ENCODE data around the gene PLA2G2E. TPM values are rescaled to one million over a fixed set of nuclear protein-coding genes. Genes with fewer than 3 reads are reported as not detected.

PLA2G2E gene
- total RNA-seq, 2 donors from 2014 or later = not detected

DNA sequence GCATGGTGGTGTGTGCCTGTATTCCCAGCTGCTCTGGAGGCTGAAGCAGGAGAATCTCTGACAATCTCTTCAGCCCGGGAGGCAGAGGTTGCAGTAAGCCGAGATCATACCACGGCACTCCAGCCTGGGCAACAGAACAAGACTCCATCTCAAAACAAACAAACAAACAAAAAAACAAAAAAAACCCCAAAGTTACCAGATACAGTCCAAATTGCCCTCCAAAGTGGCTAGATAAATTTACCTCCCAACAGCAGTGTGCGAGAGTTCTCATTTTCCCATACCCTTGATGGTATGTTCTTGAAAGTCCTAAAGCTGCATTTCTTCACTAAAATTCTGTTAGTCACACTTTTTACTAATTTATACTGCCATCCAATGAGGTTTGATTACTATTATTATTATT, 44.2 kb downstream of the PLA2G2E start:
- no peak overlapping the region for H3K9ac ChIP-seq (ENCODE audit: low read depth in 2 of 2, low read length in 2 of 2)
- no peaks in the 10 kb centered on the region for H3K36me3 ChIP-seq
- intact Hi-C loops (cut with DNase I) = no loop called here
- no peaks in the 10 kb centered on the region for H3K4me1 ChIP-seq
- no peak overlapping the region for H3K4me3 ChIP-seq
- H3K9me3 ChIP-seq = no peaks in the 10 kb centered on the region
- no peaks in the 10 kb centered on the region for H3K27me3 ChIP-seq
- DNase-seq = no peak
- H3K27ac ChIP-seq = no peak overlapping the region
- TF ChIP-seq, protein P1, sequence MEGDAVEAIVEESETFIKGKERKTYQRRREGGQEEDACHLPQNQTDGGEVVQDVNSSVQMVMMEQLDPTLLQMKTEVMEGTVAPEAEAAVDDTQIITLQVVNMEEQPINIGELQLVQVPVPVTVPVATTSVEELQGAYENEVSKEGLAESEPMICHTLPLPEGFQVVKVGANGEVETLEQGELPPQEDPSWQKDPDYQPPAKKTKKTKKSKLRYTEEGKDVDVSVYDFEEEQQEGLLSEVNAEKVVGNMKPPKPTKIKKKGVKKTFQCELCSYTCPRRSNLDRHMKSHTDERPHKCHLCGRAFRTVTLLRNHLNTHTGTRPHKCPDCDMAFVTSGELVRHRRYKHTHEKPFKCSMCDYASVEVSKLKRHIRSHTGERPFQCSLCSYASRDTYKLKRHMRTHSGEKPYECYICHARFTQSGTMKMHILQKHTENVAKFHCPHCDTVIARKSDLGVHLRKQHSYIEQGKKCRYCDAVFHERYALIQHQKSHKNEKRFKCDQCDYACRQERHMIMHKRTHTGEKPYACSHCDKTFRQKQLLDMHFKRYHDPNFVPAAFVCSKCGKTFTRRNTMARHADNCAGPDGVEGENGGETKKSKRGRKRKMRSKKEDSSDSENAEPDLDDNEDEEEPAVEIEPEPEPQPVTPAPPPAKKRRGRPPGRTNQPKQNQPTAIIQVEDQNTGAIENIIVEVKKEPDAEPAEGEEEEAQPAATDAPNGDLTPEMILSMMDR (IDR thresholded peaks at IDR 0.05) = no peak

- Histone ChIP-seq H3K36me3 (no peaks in the 10 kb centered on the region), H3K9ac (ENCODE audit: low read depth in 2 of 2, low read length in 2 of 2) (peak overlapping the region in 1 of 2 donors; percentile 35), H3K27ac (peak overlapping the region; percentile 57), H3K27me3 (no peaks in the 10 kb centered on the region), H3K4me1 (no peaks in the 10 kb centered on the region), H3K9me3 (no peaks in the 10 kb centered on the region), H3K4me3 (no peak overlapping the region)
- DNase-seq = peak; percentile 63
- intact Hi-C loops (cut with DNase I) = no loop called here
- TF ChIP-seq, protein P1 (IDR thresholded peaks at IDR 0.05) = no peak
Observed at GRCh38 chr1:19878637-19878985, 44.8 kb downstream of the PLA2G2E start.

DNA sequence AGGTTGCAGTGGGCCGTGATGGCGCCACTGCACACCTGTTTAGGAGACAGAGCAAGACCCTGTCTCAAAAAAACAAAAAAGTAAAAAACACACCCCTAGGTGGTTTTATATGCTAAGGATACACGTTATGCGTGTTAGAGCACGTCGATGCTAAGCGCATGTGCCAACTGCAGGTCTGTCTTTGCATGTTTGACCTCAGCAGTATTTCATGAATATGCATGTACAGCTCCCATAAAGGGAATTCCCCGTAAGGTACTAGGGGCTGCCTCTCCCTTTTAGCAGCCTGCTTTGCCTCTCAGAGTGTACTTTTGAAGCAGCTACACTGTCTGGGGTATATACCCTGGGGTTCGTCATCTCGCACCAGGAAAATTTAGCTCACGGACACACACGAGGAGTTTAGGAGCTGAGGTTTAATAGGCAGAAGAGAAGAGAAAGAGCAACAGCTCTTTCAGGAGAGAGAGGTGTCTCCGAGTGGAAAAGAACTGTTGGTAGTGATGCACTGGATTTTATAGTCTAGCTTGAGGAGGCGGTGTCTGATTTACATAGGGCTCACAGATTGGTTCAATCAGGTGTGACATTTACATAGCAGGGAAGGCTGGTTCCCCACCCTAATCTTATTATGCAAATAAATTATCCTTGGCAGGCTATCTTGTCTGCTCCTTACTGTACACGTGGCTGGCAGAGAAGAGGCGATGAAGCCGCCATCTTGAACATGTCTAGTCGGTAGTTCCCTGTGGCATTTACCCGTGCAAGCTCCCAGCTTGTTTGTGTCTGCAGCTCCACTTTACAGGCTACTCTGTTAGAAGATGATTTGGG, 45.4 kb downstream of the PLA2G2E start:
- TF ChIP-seq, protein P1 (IDR thresholded peaks at IDR 0.05) = no peak
- Histone ChIP-seq H3K36me3 (no peaks in the 10 kb centered on the region), H3K27me3 (no peaks in the 10 kb centered on the region), H3K4me3 (no peak overlapping the region), H3K4me1 (no peaks in the 10 kb centered on the region), H3K27ac (peak overlapping the region; percentile 57), H3K9me3 (no peaks in the 10 kb centered on the region), H3K9ac (ENCODE audit: low read depth in 2 of 2, low read length in 2 of 2) (no peak overlapping the region)
- intact Hi-C loops (cut with DNase I) = no loop called here
- DNase-seq = peak; percentile 52

GRCh38 chr1:19877181-19877750, 46.2 kb downstream of the PLA2G2E start:
- no peaks in the 10 kb centered on the region for H3K27me3 ChIP-seq
- intact Hi-C loops (cut with DNase I) = no loop called here
- H3K4me1 ChIP-seq = no peaks in the 10 kb centered on the region
- H3K4me3 ChIP-seq = no peak overlapping the region
- no peaks in the 10 kb centered on the region for H3K9me3 ChIP-seq
- TF ChIP-seq, protein P1 (IDR thresholded peaks at IDR 0.05) = no peak
- no peak for DNase-seq
- no peak overlapping the region for H3K9ac ChIP-seq (ENCODE audit: low read depth in 2 of 2, low read length in 2 of 2)
- H3K36me3 ChIP-seq = no peaks in the 10 kb centered on the region
- H3K27ac ChIP-seq = no peak overlapping the region

DNA sequence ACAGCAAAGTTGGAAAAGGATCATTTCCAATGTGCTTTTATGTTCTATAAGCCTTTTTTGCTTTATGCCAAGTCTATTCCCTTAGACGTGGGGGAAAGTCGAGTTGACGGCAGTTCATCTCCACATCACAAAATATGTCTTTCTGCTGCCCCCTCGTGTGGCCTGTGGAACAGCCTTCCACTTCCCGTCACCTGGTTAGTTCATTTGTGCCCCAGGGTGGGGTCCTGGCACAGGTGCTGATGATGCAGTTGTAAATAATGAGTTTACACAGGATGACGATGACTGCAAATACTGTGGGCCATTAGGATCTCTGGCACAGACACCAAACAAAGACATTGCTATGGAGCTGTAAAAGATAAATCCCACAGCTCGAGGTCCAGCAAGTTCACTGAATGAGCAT, 51.2 kb downstream of the PLA2G2E start:
- intact Hi-C loops (cut with DNase I) = no loop called here
- TF ChIP-seq, protein P1 (IDR thresholded peaks at IDR 0.05) = peak; percentile 23
- Histone ChIP-seq H3K27ac (peak overlapping the region; percentile 28), H3K9me3 (no peaks in the 10 kb centered on the region), H3K36me3 (no peaks in the 10 kb centered on the region), H3K4me3 (no peak overlapping the region), H3K27me3 (no peaks in the 10 kb centered on the region), H3K4me1 (no peaks in the 10 kb centered on the region), H3K9ac (ENCODE audit: low read depth in 2 of 2, low read length in 2 of 2) (no peak overlapping the region)
- peak; percentile 90 for DNase-seq

Other genes with a start within 250 kb of the PLA2G2E start
- 10 to 100 TPM; 26.9 to 44.1 TPM for gene TMCO4, start 123.7 kb downstream of the PLA2G2E start, total RNA-seq
- gene RNF186, start 108.3 kb downstream of the PLA2G2E start, total RNA-seq = 10 to 100 TPM; 43.0 to 71.4 TPM
- 10 to 100 TPM in 1 of 2 donors, 1 to 10 TPM in 1; 9.6 to 15.6 TPM for gene OTUD3, start 41.2 kb downstream of the PLA2G2E start, total RNA-seq
- gene PLA2G2A, start 56.0 kb upstream of the PLA2G2E start, total RNA-seq = 100 to 1,000 TPM; 135 to 864 TPM
- gene PLA2G5, start 146.6 kb upstream of the PLA2G2E start, total RNA-seq = 1 to 10 TPM in 1 of 2 donors, not detected in 1; 1.8 TPM
- gene PLA2G2D, start 195.9 kb upstream of the PLA2G2E start, total RNA-seq = under 1 TPM; 0.21 to 0.25 TPM
- not detected for gene PLA2G2F, start 215.7 kb upstream of the PLA2G2E start, total RNA-seq